HG03045 (cell line): ENCODE data around the gene LPP.

Source experiments
- ATAC-seq: cut with Tn5 transposase; IDR thresholded peaks from one replicate; pipeline ENCODE4 v1.9.1; 2021; ENCODE audit warnings: mild to moderate bottlenecking, moderate library complexity; ENCODE audit not compliant: unreplicated experiment

The LPP gene

GRCh38 chr3:188503647-188504046 is 349.7 kb downstream of the LPP start:
- no peak for ATAC-seq

- no peak for ATAC-seq
Measured at GRCh38 chr3:188505151-188505550, 351.2 kb downstream of the LPP start.

GRCh38 chr3:188505911-188506310 is 352.0 kb downstream of the LPP start:
- ATAC-seq, result no peak

- no peak for ATAC-seq
Measured at GRCh38 chr3:188506446-188506845, 352.5 kb downstream of the LPP start.

GRCh38 chr3:188507244-188507720 is 353.3 kb downstream of the LPP start:
- ATAC-seq, result no peak

- no peak for ATAC-seq
Measured at GRCh38 chr3:188508454-188508853, 354.5 kb downstream of the LPP start.

- no peak for ATAC-seq
Measured at GRCh38 chr3:188509316-188509715, 355.4 kb downstream of the LPP start.

GRCh38 chr3:188510366-188510765 is 356.4 kb downstream of the LPP start:
- ATAC-seq, result no peak

- no peak for ATAC-seq
Measured at GRCh38 chr3:188513662-188514328, 359.8 kb downstream of the LPP start.

GRCh38 chr3:188516515-188516914 is 362.6 kb downstream of the LPP start:
- ATAC-seq, result no peak

- no peak for ATAC-seq
Measured at GRCh38 chr3:188518416-188518815, 364.5 kb downstream of the LPP start.

GRCh38 chr3:188518835-188519452 is 365.0 kb downstream of the LPP start:
- ATAC-seq, result no peak

GRCh38 chr3:188520466-188520865 is 366.5 kb downstream of the LPP start:
- ATAC-seq, result no peak

- no peak for ATAC-seq
Measured at GRCh38 chr3:188522115-188522514, 368.2 kb downstream of the LPP start.

- ATAC-seq, result no peak
Measured at GRCh38 chr3:188523291-188523690, 369.3 kb downstream of the LPP start.

GRCh38 chr3:188524052-188524451 is 370.1 kb downstream of the LPP start:
- no peak for ATAC-seq

GRCh38 chr3:188526057-188526456 is 372.1 kb downstream of the LPP start:
- no peak for ATAC-seq

- ATAC-seq, result no peak
Measured at GRCh38 chr3:188527389-188527788, 373.4 kb downstream of the LPP start.

GRCh38 chr3:188528396-188528795 is 374.4 kb downstream of the LPP start:
- no peak for ATAC-seq

- ATAC-seq, result no peak
Measured at GRCh38 chr3:188529228-188529627, 375.3 kb downstream of the LPP start.

GRCh38 chr3:188530226-188530625 is 376.3 kb downstream of the LPP start:
- ATAC-seq, result no peak

- ATAC-seq, result no peak
Measured at GRCh38 chr3:188531210-188531609, 377.3 kb downstream of the LPP start.

GRCh38 chr3:188533172-188533571 is 379.2 kb downstream of the LPP start:
- no peak for ATAC-seq
